ENCODE measurements around the gene REPIN1. TPM values are rescaled to one million over a fixed set of nuclear protein-coding genes. Genes with fewer than 3 reads are reported as not detected.

Gene REPIN1
- total and polyA plus RNA-seq, 2 experiments from 2014 or later, result 79.1 to 107 TPM

GRCh38 chr7:150371131-150371995 is 2.7 kb downstream of the REPIN1 start:
- peak overlapping the region; percentile 96 for H3K27ac ChIP-seq
- no peaks in the 10 kb centered on the region for H3K9me3 ChIP-seq (ENCODE audit: low read depth)
- no peak overlapping the region for H3K4me3 ChIP-seq
- peaks cover 42% of the 10 kb centered on the region for H3K4me1 ChIP-seq (ENCODE audit: insufficient read depth)
- H3K36me3 ChIP-seq (replicated peaks; ENCODE audit: insufficient read depth, low read depth), result no peaks in the 10 kb centered on the region
- TF ChIP-seq CTCF (IDR thresholded peaks at IDR 0.05; ENCODE audit: poor library complexity) (no peak), EZH2 (IDR thresholded peaks at IDR 0.05; ENCODE audit: borderline replicate concordance) (no peak), EZH2phosphoT487 (IDR thresholded peaks at IDR 0.05; ENCODE audit: low read depth, severe bottlenecking, unreplicated experiment) (no peak)
- peak overlapping the region; percentile 94 for H3K4me2 ChIP-seq
- DNase-seq (ENCODE audit: low spot score), result no peak
- 94% methylated on average over 42 of the region's 48 CpGs for WGBS (ENCODE audit: low lambda C conversion rate, missing lambda C conversion rate)
- no peak overlapping the region for H2AFZ ChIP-seq
- peaks cover 78% of the 10 kb centered on the region for H3K79me2 ChIP-seq
- H3K9me2 ChIP-seq (replicated peaks; ENCODE audit: insufficient read depth), result no peaks in the 10 kb centered on the region
- H4K20me1 ChIP-seq (ENCODE audit: insufficient read depth, poor library complexity, severe bottlenecking), result no peaks in the 10 kb centered on the region
- no peaks in the 10 kb centered on the region for H3K27me3 ChIP-seq

GRCh38 chr7:150371996-150372270 is 3.3 kb downstream of the REPIN1 start:
- Histone ChIP-seq H4K20me1 (ENCODE audit: insufficient read depth, poor library complexity, severe bottlenecking) (no peaks in the 10 kb centered on the region), H3K79me2 (peaks cover 76% of the 10 kb centered on the region), H3K9me3 (ENCODE audit: low read depth) (no peaks in the 10 kb centered on the region), H3K4me1 (ENCODE audit: insufficient read depth) (peaks cover 48% of the 10 kb centered on the region), H3K27me3 (no peaks in the 10 kb centered on the region), H3K27ac (no peak overlapping the region), H3K36me3 (replicated peaks; ENCODE audit: insufficient read depth, low read depth) (no peaks in the 10 kb centered on the region), H3K4me3 (no peak overlapping the region), H3K4me2 (no peak overlapping the region), H3K9me2 (replicated peaks; ENCODE audit: insufficient read depth) (no peaks in the 10 kb centered on the region), H2AFZ (no peak overlapping the region)
- WGBS (ENCODE audit: low lambda C conversion rate, missing lambda C conversion rate), result 98% methylated on average over 18 of the region's 30 CpGs
- TF ChIP-seq CTCF (IDR thresholded peaks at IDR 0.05; ENCODE audit: poor library complexity), result no peak
- no peak for TF ChIP-seq EZH2 (IDR thresholded peaks at IDR 0.05; ENCODE audit: borderline replicate concordance)
- TF ChIP-seq EZH2phosphoT487 (IDR thresholded peaks at IDR 0.05; ENCODE audit: low read depth, severe bottlenecking, unreplicated experiment), result no peak
- no peak for DNase-seq (ENCODE audit: low spot score)

- Histone ChIP-seq H3K9me2 (replicated peaks; ENCODE audit: insufficient read depth) (no peaks in the 10 kb centered on the region), H3K27ac (no peak overlapping the region), H3K4me2 (no peak overlapping the region), H3K9me3 (ENCODE audit: low read depth) (no peaks in the 10 kb centered on the region), H3K27me3 (no peaks in the 10 kb centered on the region), H3K36me3 (replicated peaks; ENCODE audit: insufficient read depth, low read depth) (no peaks in the 10 kb centered on the region), H3K79me2 (peaks cover 71% of the 10 kb centered on the region), H3K4me1 (ENCODE audit: insufficient read depth) (peaks cover 53% of the 10 kb centered on the region), H2AFZ (no peak overlapping the region), H4K20me1 (ENCODE audit: insufficient read depth, poor library complexity, severe bottlenecking) (no peaks in the 10 kb centered on the region), H3K4me3 (no peak overlapping the region)
- TF ChIP-seq EZH2 (IDR thresholded peaks at IDR 0.05; ENCODE audit: borderline replicate concordance) (no peak), EZH2phosphoT487 (IDR thresholded peaks at IDR 0.05; ENCODE audit: low read depth, severe bottlenecking, unreplicated experiment) (no peak), CTCF (IDR thresholded peaks at IDR 0.05; ENCODE audit: poor library complexity) (no peak)
- 96% methylated on average over 60 of the region's 79 CpGs for WGBS (ENCODE audit: low lambda C conversion rate, missing lambda C conversion rate)
- DNase-seq (ENCODE audit: low spot score), result no peak
These were observed 3.8 kb downstream of the REPIN1 start for GRCh38 chr7:150372271-150373048.
